ENCODE measurements around the gene BCO2. TPM values are rescaled to one million over a fixed set of nuclear protein-coding genes. Genes with fewer than 3 reads are reported as not detected.

BCO2 gene
- total RNA-seq, 4 donors from 2014 or later, result 2.9 to 5.8 (median 4.2) TPM

DNA sequence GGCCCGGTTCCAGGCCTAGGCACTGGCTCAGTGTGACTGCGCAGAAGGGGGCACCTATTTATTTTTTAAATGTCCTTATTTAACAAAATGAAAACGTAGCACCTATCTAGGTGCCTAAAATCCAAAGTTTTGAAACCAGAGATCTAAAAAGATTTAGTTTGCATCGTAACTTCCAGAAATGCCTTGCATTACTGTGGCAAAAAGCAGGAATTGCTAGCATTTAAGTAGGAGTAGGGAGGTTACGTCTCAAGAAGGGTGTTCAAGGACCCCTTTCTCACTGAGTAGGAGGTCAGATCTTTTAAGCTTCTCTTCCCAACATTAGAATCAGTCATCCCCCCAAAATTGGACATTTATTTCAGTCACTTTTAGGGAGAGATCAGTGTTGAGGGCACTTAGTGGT, 93.1 kb downstream of the BCO2 start:
- in situ Hi-C loops (cut with MboI; ENCODE audit: low sequenced_read_pairs in 4 of 4) (no loop called here), intact Hi-C loops (cut with DNase I; ENCODE audit: low total_unique reads) (no loop called here)
- no peak overlapping the region for H3K4me3 ChIP-seq

More for the DNA sequence above, 93.1 kb downstream of the BCO2 start:
- DNase-seq (no peak), ATAC-seq (no peak)
- no peaks in the 10 kb centered on the region for H3K4me1 ChIP-seq
- TF ChIP-seq, protein P1, sequence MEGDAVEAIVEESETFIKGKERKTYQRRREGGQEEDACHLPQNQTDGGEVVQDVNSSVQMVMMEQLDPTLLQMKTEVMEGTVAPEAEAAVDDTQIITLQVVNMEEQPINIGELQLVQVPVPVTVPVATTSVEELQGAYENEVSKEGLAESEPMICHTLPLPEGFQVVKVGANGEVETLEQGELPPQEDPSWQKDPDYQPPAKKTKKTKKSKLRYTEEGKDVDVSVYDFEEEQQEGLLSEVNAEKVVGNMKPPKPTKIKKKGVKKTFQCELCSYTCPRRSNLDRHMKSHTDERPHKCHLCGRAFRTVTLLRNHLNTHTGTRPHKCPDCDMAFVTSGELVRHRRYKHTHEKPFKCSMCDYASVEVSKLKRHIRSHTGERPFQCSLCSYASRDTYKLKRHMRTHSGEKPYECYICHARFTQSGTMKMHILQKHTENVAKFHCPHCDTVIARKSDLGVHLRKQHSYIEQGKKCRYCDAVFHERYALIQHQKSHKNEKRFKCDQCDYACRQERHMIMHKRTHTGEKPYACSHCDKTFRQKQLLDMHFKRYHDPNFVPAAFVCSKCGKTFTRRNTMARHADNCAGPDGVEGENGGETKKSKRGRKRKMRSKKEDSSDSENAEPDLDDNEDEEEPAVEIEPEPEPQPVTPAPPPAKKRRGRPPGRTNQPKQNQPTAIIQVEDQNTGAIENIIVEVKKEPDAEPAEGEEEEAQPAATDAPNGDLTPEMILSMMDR (IDR thresholded peaks at IDR 0.05 in 4 of 5, conservative IDR thresholded peaks at IDR 0.05 in 1 of 5), result no peak
- TF ChIP-seq POLR2A (IDR thresholded peaks at IDR 0.05), result no peak
- H3K9me3 ChIP-seq, result no peaks in the 10 kb centered on the region
- no peaks in the 10 kb centered on the region for H3K36me3 ChIP-seq
- no peaks in the 10 kb centered on the region for H3K27me3 ChIP-seq
- H3K27ac ChIP-seq, result no peak overlapping the region

Other genes starting within 250 kb of the BCO2 start
- gene DIXDC1, start 238.2 kb upstream of the BCO2 start, total RNA-seq, result 10 to 100 TPM in 1 of 4 donors, 1 to 10 TPM in 3; 1.9 to 10.4 (median 5.0) TPM
- 100 to 1,000 TPM in 1 of 4 donors, 10 to 100 TPM in 3; 60.1 to 117 (median 67.8) TPM for gene DLAT, start 150.1 kb upstream of the BCO2 start, total RNA-seq
- 1 to 10 TPM in 2 of 4 donors, under 1 TPM in 2; 0.42 to 1.6 (median 0.92) TPM for gene PIH1D2, start 101.5 kb upstream of the BCO2 start, total RNA-seq
- 10 to 100 TPM in 2 of 4 donors, 1 to 10 TPM in 2; 4.0 to 10.5 (median 9.0) TPM for gene NKAPD1, start 101.2 kb upstream of the BCO2 start, total RNA-seq
- 10 to 100 TPM; 60.3 to 93.2 (median 69.4) TPM for gene TIMM8B, start 88.8 kb upstream of the BCO2 start, total RNA-seq
- 100 to 1,000 TPM; 170 to 261 (median 202) TPM for gene SDHD, start 88.6 kb upstream of the BCO2 start, total RNA-seq
- gene IL18, start 11.4 kb upstream of the BCO2 start, total RNA-seq, result 10 to 100 TPM in 1 of 4 donors, 1 to 10 TPM in 2, under 1 TPM in 1; 0.58 to 11.7 (median 6.8) TPM
- gene TEX12, start 8.1 kb upstream of the BCO2 start, total RNA-seq, result 1 to 10 TPM in 1 of 4 donors, under 1 TPM in 2, not detected in 1; 0.62 to 2.1 (median 0.68) TPM
- 10 to 100 TPM; 23.4 to 81.5 (median 38.5) TPM for gene PTS, start 50.9 kb downstream of the BCO2 start, total RNA-seq
- not detected for gene PLET1, start 85.3 kb downstream of the BCO2 start, total RNA-seq